ENCODE measurements around the gene TNS1.
"Not testable (repeated sequence)": the region's sequence is repeated elsewhere in the genome, so short reads cannot be mapped to it uniquely, and the experiment has no call there.

Gene TNS1

GRCh38 chr2:218020281-218020680 lies 17.5 kb upstream of the TNS1 start:
- Histone ChIP-seq H3K4me2 (ENCODE audit: low read depth, low read length, poor library complexity, severe bottlenecking) (no peak overlapping the region), H3K79me2 (ENCODE audit: insufficient read depth, low read length) (no peaks in the 10 kb centered on the region), H3K4me1 (ENCODE audit: insufficient read depth, low read length, poor library complexity, severe bottlenecking) (peaks cover 34% of the 10 kb centered on the region), H3K27me3 (ENCODE audit: insufficient read depth, low read length, poor library complexity, severe bottlenecking) (no peaks in the 10 kb centered on the region), H3K9me2 (replicated peaks; ENCODE audit: low read depth, low read length) (no peaks in the 10 kb centered on the region), H3F3A (ENCODE audit: low read depth) (no peaks in the 10 kb centered on the region), H4K20me1 (ENCODE audit: insufficient read depth, low read length, poor library complexity, severe bottlenecking) (no peaks in the 10 kb centered on the region), H3K4me3 (ENCODE audit: low read length, poor library complexity, severe bottlenecking) (no peak overlapping the region), H2AFZ (ENCODE audit: low read length) (no peak overlapping the region), H3K36me3 (ENCODE audit: insufficient read depth, low read length) (no peaks in the 10 kb centered on the region), H3K9me3 (ENCODE audit: insufficient read depth, low read depth, low read length) (no peaks in the 10 kb centered on the region), H3K9ac (ENCODE audit: low read depth, low read length, poor library complexity, severe bottlenecking) (peak overlapping the region; percentile 25)
- TF ChIP-seq EZH2phosphoT487 (IDR thresholded peaks at IDR 0.05; ENCODE audit: borderline replicate concordance) (no peak), CTCF (conservative IDR thresholded peaks at IDR 0.05; ENCODE audit: low read length) (no peak)

DNA sequence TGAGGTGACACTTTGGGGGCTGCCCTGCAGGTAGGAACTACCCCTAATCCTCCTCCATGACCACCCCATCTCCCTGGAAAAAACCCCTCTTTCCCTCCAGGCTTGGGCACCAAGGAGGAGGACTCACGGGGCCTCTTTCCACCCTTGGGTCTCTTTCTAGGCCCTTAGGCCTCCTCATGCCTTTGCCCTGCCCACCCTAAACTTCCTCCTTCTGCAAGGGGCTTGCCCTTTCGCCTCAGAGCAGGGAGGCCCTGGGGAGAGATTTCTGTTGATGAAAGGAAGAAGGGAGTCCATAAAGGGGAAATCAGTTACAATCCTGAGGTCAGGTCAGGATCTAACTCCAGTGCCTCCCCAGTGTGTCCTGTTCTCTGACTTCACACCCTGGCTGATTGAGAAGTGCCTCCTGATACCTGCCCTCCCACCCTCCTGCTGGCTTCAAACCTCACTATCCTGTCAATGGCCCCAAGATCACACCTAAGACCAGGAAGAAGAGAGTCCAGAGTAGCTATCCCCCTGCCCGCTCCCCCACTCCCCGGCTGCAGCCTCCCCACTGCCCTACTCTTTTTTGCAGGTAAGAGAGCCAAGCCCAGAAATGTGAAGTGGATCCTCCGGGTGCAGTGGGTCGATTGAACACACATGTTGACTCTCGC lies 16.7 kb upstream of the TNS1 start:
- Histone ChIP-seq H2AFZ (ENCODE audit: low read length) (peak overlapping the region; percentile 11; the same call in 1 of the 2 replicates), H3K4me2 (ENCODE audit: low read depth, low read length, poor library complexity, severe bottlenecking) (peak overlapping the region; percentile 17), H3F3A (ENCODE audit: low read depth) (no peaks in the 10 kb centered on the region), H3K9me2 (replicated peaks; ENCODE audit: low read depth, low read length) (no peaks in the 10 kb centered on the region), H3K79me2 (ENCODE audit: insufficient read depth, low read length) (no peaks in the 10 kb centered on the region), H3K36me3 (ENCODE audit: insufficient read depth, low read length) (no peaks in the 10 kb centered on the region), H4K20me1 (ENCODE audit: insufficient read depth, low read length, poor library complexity, severe bottlenecking) (no peaks in the 10 kb centered on the region), H3K9me3 (ENCODE audit: insufficient read depth, low read depth, low read length) (no peaks in the 10 kb centered on the region), H3K4me3 (ENCODE audit: low read length, poor library complexity, severe bottlenecking) (no peak overlapping the region), H3K4me1 (ENCODE audit: insufficient read depth, low read length, poor library complexity, severe bottlenecking) (peaks cover 41% of the 10 kb centered on the region), H3K27me3 (ENCODE audit: insufficient read depth, low read length, poor library complexity, severe bottlenecking) (no peaks in the 10 kb centered on the region), H3K9ac (ENCODE audit: low read depth, low read length, poor library complexity, severe bottlenecking) (peak overlapping the region; percentile 25)
- TF ChIP-seq CTCF (conservative IDR thresholded peaks at IDR 0.05; ENCODE audit: low read length), result no peak
- TF ChIP-seq EZH2phosphoT487 (IDR thresholded peaks at IDR 0.05; ENCODE audit: borderline replicate concordance), result no peak

DNA sequence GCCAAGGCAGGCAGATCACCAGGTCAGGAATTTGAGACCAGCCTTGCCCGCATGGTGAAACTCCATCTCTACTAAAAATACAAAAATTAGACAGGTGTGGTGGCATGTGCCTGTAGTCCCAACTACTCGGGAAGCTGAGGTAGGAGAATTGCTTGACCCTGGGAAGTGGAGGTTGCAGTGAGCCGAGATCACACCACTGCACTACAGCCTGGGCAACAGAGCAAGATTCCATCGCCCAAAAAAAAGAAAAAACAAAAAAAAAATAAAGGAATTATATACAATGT lies 16.0 kb upstream of the TNS1 start:
- H3K36me3 ChIP-seq (ENCODE audit: insufficient read depth, low read length); H3F3A ChIP-seq (ENCODE audit: low read depth); H3K9me3 ChIP-seq (ENCODE audit: insufficient read depth, low read depth, low read length); H3K4me3 ChIP-seq (ENCODE audit: low read length, poor library complexity, severe bottlenecking); H3K27me3 ChIP-seq (ENCODE audit: insufficient read depth, low read length, poor library complexity, severe bottlenecking); H4K20me1 ChIP-seq (ENCODE audit: insufficient read depth, low read length, poor library complexity, severe bottlenecking); H3K79me2 ChIP-seq (ENCODE audit: insufficient read depth, low read length); H3K9me2 ChIP-seq (replicated peaks; ENCODE audit: low read depth, low read length): not testable (repeated sequence)
- Histone ChIP-seq H2AFZ (ENCODE audit: low read length) (peak overlapping the region; percentile 11; the same call in 1 of the 2 replicates), H3K4me2 (ENCODE audit: low read depth, low read length, poor library complexity, severe bottlenecking) (peak overlapping the region; percentile 17), H3K4me1 (ENCODE audit: insufficient read depth, low read length, poor library complexity, severe bottlenecking) (peaks cover 43% of the 10 kb centered on the region), H3K9ac (ENCODE audit: low read depth, low read length, poor library complexity, severe bottlenecking) (peak overlapping the region; percentile 25)

Data from Loucy (cell line).